Spleen (tissue), 7 donors: ENCODE measurements around the gene CTAGE6.

Experiments
- POLR2A ChIP-seq, 3 donors: fragments of 450-650 bp; IDR thresholded peaks; one replicate each; pipeline ENCODE4 v1.5.1; 2017; ENCODE audit warnings: antibody characterized with exemption in 3 of 3, mild to moderate bottlenecking in 1 of 3
- POLR2AphosphoS5 ChIP-seq, 3 donors: sonication (generic); formaldehyde crosslinking; IDR thresholded peaks; one replicate each; pipeline ENCODE4 v1.5.1; 2017; ENCODE audit warnings: antibody characterized with exemption in 3 of 3
- TF ChIP-seq, protein P1 (sequence below), 11 experiments: fragments of 200-600 bp in 7 of 11; fragments of 450-650 bp in 4 of 11; sonication (generic) in 4 of 11; IDR thresholded peaks in 8 of 11; conservative IDR thresholded peaks in 3 of 11; 1 replicate in 7 of 11; 2 replicates in 4 of 11; pipeline versions ENCODE4 v1.4.0 to v1.8.0; 2016 to 2021; ENCODE audit warnings: antibody characterized with exemption in 11 of 11, inconsistent platforms in 4 of 11, mild to moderate bottlenecking in 1 of 11
- donor health status: DM: no; HTN: no; CAD: no; lungs with moderate emphysema.
- donor health status: DM: no; HTN: no; CAD: no.
- donor health status: DM: no; HTN: no; CAD: no.

DNA sequence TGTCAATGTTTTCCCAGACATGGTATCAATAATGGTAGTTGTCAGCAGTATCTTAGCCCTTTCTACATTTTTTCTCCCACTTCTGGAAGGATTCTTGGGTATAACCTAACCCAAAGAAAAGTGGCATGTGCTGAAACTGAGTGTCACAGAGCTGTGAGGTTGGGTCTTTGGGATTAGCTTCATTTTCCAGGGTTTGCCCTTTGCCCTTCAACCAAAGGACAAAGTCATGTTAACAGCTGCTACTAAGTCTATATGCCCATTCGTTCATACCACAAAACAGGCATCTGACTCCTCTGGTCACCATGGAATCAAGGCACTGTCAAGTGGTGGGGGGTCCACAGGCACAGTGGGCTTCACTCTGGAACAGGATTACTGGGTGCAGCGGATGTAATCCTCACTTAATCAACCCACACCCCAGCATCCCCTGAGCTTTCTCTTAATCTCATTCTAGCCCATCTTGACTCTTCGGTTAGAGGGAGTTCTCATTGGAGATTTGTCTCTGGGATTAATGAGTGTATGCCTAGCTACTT, 29.1 kb downstream of the CTAGE6 start:
- TF ChIP-seq POLR2A (IDR thresholded peaks at IDR 0.05) (no peak), POLR2AphosphoS5 (IDR thresholded peaks at IDR 0.05) (no peak)
- TF ChIP-seq, protein P1, sequence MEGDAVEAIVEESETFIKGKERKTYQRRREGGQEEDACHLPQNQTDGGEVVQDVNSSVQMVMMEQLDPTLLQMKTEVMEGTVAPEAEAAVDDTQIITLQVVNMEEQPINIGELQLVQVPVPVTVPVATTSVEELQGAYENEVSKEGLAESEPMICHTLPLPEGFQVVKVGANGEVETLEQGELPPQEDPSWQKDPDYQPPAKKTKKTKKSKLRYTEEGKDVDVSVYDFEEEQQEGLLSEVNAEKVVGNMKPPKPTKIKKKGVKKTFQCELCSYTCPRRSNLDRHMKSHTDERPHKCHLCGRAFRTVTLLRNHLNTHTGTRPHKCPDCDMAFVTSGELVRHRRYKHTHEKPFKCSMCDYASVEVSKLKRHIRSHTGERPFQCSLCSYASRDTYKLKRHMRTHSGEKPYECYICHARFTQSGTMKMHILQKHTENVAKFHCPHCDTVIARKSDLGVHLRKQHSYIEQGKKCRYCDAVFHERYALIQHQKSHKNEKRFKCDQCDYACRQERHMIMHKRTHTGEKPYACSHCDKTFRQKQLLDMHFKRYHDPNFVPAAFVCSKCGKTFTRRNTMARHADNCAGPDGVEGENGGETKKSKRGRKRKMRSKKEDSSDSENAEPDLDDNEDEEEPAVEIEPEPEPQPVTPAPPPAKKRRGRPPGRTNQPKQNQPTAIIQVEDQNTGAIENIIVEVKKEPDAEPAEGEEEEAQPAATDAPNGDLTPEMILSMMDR (IDR thresholded peaks at IDR 0.05 in 8 of 11, conservative IDR thresholded peaks at IDR 0.05 in 3 of 11): no peak
